T-helper 2 cell (primary cell): ENCODE results near the gene PCYT2.

Experiments
- DNase-seq, 5 experiments: peaks; one replicate each; pipeline versions ENCODE4 v3.0.0 to v3.0.0-alpha.2; 2012 to 2022

The PCYT2 gene

GRCh38 chr17:81912441-81913309 lies 1.5 kb upstream of the PCYT2 start:
- no peak for DNase-seq

DNA sequence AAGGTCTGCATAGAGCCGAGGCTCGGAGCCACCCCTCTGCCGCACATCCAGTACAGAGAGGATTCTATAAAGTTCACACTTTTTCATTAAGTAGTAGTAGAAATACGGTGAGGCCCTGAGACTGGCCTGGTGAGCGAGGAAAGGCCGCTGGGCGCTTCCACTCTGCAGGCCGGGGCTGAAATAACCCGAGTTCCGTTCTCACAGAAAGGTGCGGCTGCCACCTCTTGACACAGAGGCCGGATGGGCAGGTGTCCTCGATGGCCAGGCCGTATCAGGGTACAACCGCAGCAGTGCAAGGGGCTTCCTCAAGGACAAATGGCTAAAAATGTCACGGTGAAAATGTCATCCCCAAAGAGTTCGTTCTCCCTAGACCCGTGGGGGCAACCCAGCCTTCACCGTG lies 770 bp upstream of the PCYT2 start:
- DNase-seq, result no peak

GRCh38 chr17:81910840-81911276 lies 341 bp downstream of the PCYT2 start:
- DNase-seq, result peak in 1 of 5 experiments; percentile 12

DNA sequence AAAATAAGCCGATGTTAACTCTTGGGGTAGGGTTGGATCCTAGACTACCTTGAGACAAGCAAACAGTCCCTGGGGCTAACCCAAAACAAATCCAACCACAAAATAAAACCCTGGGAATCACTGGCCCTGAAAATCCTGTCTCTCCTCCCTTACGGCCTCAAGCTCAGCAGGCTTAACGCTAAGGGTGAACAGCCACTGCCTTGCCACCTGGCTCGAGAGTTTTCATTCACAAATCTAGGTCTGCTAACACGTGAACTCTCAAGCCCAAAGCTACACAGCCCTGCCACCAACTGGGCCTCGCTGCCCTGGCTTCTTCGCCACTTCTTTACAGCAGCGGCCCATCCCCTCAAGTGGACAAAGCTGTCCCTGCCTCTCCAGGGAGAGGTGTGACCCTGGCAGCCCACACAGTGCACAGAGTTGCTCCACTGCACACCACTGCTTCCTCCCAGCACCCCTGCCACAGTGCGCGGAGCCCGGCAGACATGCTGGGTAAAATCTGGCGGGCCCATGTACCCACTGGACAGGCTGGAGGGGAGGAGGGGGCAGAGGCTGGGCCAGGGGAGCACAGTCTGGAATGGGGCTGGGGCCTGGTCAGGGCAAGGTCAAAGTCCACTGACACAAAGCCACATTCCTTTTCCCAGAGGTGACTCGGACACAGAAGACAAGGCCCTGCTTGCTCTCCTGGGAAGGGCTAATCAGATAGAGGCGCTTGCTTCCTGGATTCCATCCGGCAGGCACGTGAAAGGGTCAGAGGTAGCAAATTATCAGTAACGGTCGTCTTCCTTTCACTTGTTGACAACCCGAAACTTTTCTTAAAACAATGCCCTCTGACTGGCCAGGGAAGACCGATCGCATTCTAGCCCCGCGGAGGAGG lies 996 bp downstream of the PCYT2 start:
- no peak for DNase-seq

DNA sequence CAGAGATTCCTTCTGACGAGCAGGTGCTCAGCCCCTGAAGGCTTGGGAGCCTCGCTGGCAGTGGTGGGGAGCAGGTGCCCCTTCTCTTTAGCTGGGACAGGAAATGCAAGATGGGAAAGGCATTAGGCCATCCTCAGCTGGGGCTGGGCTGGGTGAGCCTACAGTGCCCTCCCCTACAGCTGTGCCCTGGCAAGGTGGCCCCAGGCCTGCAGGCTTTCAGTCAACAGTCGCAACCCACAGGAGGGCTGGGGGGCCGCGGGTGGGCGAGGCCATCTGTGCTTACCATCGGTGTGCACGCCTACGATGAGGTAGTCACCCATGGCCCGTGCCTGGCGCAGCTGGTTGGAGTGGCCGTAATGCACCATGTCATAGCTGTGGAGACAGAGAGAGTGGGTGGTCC lies 2.0 kb downstream of the PCYT2 start:
- DNase-seq, result no peak

DNA sequence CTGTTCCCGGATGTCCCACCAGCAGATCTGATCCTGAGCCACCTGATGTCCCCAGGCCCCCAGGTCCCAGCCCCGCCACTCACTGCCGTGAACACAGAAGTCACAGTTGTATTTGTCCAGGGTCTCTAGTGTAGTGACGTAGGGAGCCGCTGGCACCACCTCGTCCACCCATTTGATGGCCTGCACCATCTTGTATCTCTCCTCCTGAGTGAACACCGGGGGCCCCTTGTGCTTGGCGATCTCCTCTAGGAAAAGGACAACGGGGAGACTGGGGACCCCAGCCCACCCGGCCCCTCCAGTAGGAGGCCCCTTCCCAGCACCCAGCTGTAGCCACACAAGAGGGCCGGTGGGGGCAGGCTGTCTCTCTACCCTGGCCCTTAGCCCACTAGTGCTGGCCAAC lies 2.4 kb downstream of the PCYT2 start:
- no peak for DNase-seq

DNA sequence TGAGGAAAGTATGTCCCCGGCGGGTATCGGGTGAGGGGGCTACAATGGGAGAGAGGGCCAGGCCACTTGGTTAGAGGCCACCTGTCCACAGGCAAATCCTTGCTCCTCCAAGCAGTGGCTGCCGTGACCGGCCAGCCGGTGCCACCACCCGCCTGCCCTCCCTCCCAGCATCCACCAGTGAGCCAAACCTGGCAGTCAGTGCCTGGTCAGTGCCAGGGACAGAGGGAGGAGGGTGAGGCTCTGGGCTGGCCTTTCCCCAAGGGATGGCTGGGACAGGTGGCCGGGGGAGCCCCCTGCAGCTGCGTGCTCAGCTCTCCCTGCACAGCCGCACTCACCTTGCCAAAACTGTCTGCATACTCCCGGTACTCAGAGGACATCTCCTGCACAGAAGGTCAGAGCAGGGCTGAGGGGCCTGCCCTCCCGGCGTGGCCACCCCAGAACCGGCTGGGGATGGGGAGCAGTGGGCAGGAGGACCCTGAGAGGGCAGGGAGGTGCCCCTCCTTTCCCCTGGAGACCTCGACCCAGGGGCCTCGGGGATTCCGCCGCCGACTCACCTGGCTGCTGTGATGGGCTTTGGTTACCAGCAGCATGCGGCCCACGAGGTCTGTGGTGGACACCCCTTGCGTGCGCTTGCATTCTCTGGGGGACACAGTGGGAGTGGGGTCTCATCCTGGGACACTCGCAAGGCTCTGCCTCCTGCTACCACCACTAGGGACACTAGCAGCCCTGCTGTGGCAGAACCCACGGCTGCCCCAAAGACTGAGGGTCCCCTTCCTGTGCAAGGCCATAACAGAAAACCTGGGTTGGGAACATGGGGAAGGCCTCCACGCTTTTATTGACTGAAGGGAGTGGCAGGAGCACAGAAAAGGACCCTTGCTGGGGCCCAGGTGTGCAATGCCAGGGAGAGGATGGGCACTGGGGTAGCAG lies 3.7 kb downstream of the PCYT2 start:
- DNase-seq, result no peak

GRCh38 chr17:81906476-81907218 lies 4.6 kb downstream of the PCYT2 start:
- no peak for DNase-seq

GRCh38 chr17:81905993-81906392 lies 5.2 kb downstream of the PCYT2 start:
- DNase-seq, result no peak

DNA sequence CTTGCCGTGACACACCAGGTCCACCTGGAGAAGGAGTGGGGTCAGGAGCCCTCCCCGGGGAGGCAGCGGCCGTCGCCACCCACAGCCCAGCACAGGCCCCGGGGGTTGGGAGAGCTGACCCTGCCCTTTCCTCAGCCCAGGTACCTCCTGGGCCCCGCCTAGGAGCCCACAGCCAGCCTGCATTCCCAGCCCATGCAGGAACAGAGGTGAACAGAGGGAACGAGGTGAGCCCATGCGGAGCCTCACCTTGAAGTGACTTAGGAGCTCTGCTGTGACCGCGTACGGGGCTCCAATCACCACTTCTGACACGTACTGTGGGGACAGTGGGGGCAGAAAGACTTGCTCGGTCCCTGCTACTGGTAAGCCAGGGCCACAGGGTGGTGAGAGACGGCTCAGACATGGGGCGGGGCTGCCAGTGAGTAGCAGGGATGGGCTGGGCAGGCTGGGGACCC lies 5.7 kb downstream of the PCYT2 start:
- DNase-seq, result no peak

DNA sequence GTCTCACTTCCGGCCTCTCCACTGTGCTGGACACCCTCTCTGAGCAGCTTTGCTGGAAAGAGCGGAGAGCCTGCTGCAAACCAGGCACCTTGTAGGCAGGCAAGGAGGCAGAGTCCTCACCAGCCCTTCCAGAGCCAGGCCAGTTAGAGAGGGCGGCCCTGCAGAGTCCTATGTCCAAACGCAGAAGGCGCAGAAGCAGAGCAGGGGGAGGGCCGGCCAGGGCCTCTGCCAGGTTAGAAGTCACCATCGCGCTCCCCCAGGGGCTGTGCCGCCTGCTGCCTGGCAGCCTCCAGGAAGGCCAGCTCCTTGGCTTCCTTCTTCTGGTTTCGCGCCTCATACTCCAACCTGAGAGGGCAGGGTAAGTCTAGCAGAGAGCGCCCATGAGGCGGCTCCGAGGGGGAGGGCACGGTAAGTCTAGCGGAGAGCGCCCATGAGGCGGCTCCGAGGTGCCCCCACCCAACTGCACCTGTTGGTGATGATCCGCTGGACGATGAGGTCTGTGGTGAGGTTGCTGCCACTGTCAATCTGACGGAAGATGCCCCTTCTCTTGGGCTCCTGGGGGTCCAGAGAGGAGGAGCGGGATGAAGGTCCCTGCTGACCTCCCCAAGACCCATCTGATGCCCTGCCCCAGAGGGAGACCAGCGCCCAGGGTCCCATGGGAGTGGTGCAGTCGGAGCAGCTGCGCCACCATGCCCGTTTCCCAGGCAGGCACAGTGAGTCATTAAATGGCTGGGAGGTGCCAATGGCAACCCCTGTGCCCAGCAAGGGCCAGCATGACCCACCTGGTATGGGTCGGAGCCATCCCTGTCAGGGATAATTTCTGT lies 6.4 kb downstream of the PCYT2 start:
- DNase-seq, result no peak

DNA sequence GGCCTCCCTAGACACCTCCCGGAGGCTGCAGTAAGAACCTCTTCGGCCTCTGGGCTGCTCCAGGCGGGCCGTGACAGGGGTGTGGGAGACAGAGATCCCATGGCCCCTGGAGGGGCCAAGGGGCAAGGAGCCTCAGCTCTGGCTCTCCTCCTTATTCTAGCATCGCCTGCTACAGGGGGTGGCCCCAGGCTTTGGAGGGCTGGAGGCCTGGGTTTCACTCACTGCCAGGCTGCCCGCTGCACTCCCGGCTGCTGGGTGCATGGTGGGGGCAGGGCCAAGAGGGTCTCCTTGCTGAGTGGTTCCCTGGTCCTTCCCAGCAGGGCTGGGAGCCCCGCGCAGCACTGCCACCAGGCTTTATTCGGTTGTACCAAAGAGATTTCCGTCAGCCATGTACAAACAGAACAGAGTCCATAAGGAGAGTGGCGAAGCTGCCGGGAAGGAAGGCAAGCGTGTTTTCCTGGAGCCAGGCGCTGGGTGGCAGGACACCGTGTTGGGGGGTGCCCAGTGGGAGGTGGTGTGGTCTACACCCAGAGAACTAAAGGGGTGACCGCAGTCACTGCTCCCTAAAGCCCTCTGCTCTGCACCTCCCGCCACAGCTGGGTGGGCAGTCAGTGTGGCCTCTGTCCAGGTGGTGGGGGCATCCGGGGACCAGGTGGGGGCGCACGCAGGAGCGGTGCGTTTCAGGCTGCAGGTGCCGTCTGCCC lies 7.2 kb downstream of the PCYT2 start:
- no peak for DNase-seq

GRCh38 chr17:81903415-81903831 lies 7.8 kb downstream of the PCYT2 start:
- DNase-seq, result no peak

GRCh38 chr17:81902653-81903414 lies 8.4 kb downstream of the PCYT2 start:
- DNase-seq, result no peak

GRCh38 chr17:81902023-81902652 lies 9.1 kb downstream of the PCYT2 start, which contains the start of gene NPB:
Gene NPB (plus strand): TSS chr17:81902238. CDS start chr17:81902278, 40 bp downstream.
- peak in 1 of 5 experiments; percentile 26 for DNase-seq

- no peak for DNase-seq
Observed at GRCh38 chr17:81901167-81902022, 9.8 kb downstream of the PCYT2 start.

DNA sequence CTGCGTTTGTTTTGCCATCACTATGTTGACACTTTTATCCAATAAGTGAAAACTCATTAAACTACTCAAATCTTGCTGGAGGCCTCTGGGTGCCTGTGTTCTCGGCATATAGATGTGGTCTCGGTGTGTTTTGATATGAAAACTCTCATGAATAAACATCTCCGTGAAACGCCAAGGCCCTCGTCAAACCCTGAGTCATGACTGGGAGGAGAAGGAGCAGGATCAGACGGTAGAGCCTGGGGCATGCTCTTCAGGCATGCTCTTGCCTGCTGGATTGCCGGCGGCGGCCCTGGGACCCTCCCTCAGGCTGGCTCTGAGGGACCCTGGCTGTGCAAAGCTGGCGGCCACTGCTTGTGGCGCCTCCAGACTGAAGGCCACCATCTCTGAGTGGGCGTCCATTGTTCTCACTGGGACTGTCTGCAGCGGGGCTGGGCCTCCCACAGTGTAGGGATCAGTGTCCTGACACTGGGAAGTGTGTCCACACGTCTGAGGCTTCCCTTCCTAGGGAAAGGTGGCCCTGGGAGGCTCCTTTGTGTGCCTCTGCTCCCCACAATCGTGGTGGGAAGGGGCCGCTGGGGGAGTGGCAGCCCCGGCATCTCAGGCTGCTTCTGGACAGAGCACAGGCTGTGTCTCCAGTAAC lies 10.9 kb downstream of the PCYT2 start:
- no peak for DNase-seq
